ENCODE data around the gene LCN12.

GRCh38 chr9:136982232-136983051 is 30.4 kb downstream of the LCN12 start, which contains the start of gene LCNL1:
- TF ChIP-seq, protein P1, sequence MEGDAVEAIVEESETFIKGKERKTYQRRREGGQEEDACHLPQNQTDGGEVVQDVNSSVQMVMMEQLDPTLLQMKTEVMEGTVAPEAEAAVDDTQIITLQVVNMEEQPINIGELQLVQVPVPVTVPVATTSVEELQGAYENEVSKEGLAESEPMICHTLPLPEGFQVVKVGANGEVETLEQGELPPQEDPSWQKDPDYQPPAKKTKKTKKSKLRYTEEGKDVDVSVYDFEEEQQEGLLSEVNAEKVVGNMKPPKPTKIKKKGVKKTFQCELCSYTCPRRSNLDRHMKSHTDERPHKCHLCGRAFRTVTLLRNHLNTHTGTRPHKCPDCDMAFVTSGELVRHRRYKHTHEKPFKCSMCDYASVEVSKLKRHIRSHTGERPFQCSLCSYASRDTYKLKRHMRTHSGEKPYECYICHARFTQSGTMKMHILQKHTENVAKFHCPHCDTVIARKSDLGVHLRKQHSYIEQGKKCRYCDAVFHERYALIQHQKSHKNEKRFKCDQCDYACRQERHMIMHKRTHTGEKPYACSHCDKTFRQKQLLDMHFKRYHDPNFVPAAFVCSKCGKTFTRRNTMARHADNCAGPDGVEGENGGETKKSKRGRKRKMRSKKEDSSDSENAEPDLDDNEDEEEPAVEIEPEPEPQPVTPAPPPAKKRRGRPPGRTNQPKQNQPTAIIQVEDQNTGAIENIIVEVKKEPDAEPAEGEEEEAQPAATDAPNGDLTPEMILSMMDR (IDR thresholded peaks at IDR 0.05): no peak
- TF ChIP-seq, protein P2, sequence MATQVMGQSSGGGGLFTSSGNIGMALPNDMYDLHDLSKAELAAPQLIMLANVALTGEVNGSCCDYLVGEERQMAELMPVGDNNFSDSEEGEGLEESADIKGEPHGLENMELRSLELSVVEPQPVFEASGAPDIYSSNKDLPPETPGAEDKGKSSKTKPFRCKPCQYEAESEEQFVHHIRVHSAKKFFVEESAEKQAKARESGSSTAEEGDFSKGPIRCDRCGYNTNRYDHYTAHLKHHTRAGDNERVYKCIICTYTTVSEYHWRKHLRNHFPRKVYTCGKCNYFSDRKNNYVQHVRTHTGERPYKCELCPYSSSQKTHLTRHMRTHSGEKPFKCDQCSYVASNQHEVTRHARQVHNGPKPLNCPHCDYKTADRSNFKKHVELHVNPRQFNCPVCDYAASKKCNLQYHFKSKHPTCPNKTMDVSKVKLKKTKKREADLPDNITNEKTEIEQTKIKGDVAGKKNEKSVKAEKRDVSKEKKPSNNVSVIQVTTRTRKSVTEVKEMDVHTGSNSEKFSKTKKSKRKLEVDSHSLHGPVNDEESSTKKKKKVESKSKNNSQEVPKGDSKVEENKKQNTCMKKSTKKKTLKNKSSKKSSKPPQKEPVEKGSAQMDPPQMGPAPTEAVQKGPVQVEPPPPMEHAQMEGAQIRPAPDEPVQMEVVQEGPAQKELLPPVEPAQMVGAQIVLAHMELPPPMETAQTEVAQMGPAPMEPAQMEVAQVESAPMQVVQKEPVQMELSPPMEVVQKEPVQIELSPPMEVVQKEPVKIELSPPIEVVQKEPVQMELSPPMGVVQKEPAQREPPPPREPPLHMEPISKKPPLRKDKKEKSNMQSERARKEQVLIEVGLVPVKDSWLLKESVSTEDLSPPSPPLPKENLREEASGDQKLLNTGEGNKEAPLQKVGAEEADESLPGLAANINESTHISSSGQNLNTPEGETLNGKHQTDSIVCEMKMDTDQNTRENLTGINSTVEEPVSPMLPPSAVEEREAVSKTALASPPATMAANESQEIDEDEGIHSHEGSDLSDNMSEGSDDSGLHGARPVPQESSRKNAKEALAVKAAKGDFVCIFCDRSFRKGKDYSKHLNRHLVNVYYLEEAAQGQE (IDR thresholded peaks at IDR 0.05; ENCODE audit: insufficient read depth in 1 of 2, low read depth in 2 of 2, low read length in 1 of 2): no peak
- no peak for TF ChIP-seq TCF7L2 (IDR thresholded peaks at IDR 0.05; ENCODE audit: low read depth, low read length)

All from Panc1 (cell line).